ENCODE results near the gene AHSP.
"Not testable (repeated sequence)": the region's sequence is repeated elsewhere in the genome, so short reads cannot be mapped to it uniquely, and the experiment has no call there.

The AHSP gene

DNA sequence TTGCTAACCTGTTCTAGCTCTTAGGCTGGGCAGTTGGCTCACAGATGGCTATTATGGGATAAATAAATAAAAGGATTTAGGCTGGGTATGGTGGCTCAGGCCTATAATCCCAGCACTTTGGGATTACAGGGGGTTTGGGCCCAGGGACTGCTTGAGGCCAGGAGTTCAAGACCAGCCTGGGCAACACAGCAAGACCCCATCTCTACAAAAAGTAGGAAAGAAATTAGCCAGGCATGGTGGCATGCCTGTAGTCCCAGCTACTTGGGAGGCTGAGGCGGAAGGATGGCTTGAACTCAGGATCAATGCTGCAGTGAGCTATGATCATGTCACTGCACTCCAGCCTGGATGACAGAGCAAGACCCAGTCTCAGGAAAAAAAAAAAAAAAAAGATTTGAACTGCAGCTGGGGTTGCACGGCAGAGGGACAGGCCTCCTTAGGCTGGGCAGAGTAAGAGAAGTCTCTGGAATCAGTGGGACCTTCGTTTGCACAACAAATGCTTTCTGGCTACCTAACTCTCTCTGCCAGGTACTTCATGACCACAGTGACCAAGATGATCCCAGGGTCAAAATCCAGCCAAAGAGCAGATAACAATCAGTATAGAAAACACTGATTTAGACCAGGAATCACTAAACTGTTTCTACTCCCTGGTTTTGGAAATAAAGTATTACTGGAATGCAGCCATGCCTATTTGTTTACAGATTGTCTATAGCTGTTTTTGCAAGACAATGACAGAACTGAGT is 26.3 kb upstream of the AHSP start:
- no peak for DNase-seq

DNA sequence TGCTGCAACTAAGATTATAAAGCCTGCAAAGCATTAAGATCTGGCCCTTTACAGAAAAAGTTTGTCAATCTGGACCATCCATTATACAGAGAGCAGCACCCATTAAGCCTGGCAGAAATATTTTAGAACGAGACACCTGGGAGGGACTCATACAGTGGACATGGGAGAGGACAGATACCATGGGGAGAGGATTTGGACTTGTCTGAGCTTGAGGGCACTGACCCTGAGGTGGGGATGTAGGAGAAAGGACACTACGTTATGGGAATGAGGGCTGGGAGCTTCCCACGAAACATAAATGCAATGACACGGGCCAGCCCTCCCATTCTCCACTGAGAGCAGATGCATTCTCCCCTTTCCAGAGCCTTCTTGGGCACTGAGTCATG is 25.7 kb upstream of the AHSP start:
- DNase-seq, result no peak

DNA sequence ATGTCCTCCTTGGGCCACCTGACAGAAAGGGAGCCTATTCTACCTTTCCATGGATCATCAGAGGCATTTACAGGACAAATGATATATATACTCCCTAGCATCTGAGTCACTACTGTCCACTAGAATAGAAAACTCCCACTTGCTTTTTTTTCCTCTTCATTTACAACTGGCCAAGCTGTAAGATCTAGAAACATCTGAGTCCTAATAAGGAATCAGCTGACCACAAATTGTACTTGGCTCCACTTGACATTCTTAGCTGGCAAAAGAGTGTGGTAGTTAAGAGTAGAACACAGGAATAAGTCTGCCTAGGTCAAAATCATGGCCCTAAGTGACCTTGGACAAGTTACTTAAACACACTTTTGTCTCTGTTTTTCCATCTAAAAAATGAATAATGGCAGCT is 24.7 kb upstream of the AHSP start:
- no peak for DNase-seq

- DNase-seq, result not testable (repeated sequence)
Measured at GRCh38 chr16:31503555-31503954, 24.1 kb upstream of the AHSP start.

- DNase-seq, result no peak
Measured at GRCh38 chr16:31504159-31504558, 23.5 kb upstream of the AHSP start.

DNA sequence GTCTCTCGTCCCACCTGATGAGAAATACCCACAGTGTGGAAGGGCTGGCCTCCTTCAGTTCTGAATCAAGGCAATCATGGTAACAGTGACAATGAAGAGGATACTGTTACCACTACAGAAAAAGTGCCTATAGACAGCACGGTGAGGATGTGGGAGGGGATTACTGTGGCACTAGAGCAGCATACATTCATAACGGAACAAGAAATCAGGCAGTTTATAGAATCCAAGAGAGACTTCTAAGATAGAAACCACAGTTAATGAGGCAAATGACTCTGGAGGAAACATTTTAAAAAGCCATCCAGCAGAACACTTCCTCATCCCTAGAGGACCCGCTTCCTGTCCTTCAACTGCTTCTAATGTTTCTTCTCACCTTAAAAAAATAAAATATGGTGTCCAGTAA is 22.2 kb upstream of the AHSP start:
- no peak for DNase-seq

- DNase-seq, result peak; percentile 14
Measured at GRCh38 chr16:31507617-31507928, 20.1 kb upstream of the AHSP start.

DNA sequence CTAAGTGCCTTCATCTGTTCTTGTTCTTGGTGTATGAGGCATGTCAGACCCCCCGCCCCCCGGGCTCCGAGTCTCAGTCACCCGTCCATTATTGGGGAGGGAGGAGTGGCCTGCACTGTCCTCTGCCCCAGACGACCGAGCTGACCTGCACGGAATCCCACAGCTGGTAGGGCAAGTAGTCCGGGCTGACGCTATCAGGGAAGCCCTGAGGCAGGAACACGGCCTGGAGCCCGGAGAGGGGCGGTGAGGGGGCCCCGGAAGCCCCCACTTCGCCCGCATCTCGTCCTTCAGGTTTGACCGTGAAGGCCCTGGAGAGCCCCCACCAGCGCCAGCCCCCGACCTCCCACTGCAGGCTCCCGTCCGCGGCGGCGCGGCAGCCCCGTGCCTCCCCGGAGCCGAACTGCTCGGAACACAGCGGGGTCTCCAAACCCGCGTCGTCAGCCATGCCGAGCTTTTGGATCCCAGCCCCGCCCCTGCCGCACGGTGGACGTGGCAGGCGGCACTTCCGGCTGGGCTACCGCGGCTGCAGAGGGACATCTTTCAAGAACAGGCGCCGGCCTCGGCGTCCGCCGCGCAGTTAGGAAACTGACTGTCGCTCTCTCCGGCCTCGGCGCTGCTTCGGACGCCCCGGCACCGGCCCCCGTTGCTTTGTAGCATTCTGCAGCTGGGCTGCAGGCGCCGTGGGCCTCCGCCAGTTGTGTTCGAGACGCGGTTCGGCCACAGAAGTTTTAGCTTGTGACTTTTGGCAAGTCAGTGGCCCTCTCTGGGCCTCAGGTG is 19.6 kb upstream of the AHSP start, which contains the start of gene RUSF1:
Gene RUSF1 (minus strand): TSS at position 463 of the 777 bp plus-strand sequence. CDS start 18 bp downstream, at position 445.
- DNase-seq, result peak; percentile 86

GRCh38 chr16:31508706-31509195 is 18.9 kb upstream of the AHSP start:
- DNase-seq, result no peak

DNA sequence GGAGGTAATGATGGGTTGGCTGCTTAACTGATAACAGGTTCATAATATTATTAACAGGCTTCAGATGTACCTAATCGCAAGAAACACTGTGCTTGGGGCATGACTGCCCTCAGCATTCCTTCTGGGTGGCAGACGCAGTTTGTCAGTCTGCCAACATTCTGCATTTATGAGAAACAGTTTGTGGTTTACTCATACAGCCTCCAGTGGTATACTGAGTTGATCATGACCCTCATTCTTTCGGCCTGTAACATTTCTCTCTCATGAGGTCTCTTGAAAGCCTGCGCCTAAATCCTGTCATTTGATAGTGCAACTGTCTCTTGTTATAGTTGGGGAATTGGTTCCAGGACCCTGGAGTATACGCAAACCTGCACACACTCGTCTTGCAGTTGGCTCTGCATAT is 14.6 kb upstream of the AHSP start:
- DNase-seq, result no peak

DNA sequence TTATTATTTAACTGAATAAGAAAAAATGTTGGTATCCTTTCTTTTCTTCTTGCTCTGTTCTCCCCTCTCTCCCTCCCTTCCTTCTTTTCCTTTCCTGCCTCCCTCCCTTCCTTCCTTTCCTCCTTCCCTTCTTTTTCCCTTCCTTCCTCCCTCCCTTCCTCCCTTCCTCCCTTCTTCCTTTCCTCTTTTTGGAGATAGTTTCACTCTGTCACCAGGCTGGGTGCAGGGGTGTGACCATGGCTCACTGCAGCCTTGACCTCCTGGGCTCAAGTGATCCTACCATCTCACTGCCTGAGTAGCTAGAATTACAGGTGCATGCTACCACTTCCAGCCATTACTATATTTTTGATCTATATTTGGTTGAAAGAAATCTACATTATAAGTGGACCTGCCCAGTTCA is 13.8 kb upstream of the AHSP start:
- DNase-seq, result no peak

- no peak for DNase-seq
Measured at GRCh38 chr16:31517800-31518402, 9.8 kb upstream of the AHSP start.

DNA sequence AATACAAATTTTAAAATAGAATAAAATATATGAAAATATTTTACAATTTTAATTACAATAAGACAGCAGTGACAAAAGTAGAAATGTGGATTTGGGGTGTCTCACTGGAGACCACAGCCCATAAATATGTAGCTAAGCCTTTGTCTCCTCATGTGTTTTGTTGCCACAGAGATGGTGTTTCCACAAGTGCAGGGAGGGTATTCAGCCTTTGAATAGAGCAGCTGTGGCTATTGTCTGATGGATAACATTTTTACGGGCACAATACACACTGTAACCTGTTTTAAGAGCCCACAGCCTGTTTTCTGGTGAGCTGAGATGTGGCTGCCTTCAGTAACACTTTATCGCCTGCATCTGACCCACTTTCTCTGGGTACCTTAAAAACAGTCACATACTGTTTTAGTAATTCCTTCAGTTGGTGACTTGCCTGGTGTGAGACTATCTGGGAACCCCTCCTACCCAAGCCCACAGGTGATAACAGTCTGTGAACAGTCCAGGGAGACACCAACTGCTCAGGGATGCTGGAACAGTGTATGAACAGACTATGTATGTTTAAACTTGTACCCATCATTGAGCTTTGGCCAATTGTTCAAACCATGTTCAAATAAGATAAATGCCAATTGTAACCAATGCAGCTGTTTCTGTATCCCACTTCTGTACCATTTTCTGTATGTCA is 7.8 kb upstream of the AHSP start:
- DNase-seq, result peak; percentile 1

- DNase-seq, result no peak
Measured at GRCh38 chr16:31521368-31521767, 6.3 kb upstream of the AHSP start.

DNA sequence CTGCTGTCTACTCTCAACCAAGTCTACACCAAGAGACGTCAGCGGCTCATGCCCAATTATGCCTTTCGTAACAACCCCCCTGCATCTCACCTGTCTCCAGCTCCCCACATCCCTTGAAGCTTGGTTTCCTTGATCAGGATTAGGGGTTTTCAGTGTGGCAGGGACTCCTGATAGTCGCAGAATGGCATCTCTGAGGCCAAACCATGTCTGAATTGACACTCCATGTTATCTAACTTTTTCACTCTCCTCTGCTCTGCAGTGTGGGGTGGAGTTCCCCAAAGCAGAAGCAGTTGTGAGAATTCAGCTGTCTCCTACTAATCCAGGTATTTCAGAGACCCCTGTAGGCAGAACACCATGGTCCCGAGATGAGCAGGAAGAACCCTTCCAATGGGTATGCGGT is 5.6 kb upstream of the AHSP start:
- no peak for DNase-seq

DNA sequence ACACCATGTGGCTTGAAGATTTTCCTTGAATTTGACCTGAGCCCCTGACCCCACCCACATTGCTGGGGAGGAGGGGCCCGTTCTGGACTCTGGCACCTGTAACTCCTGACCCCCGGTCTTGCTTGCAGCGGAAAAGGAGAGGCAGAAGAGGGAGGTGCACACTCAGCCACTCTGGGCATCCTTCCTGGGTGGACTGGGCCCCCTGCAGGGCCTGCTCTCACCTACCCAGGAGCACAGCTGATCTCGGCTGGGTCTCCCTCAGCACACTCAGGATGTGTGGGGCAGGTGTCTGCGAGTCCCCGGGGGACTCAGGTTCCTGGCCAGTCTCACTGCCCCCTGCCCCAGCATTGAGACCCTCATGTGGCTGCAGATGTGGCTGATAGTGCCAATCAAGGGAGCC is 3.9 kb upstream of the AHSP start:
- not testable (repeated sequence) for DNase-seq

DNA sequence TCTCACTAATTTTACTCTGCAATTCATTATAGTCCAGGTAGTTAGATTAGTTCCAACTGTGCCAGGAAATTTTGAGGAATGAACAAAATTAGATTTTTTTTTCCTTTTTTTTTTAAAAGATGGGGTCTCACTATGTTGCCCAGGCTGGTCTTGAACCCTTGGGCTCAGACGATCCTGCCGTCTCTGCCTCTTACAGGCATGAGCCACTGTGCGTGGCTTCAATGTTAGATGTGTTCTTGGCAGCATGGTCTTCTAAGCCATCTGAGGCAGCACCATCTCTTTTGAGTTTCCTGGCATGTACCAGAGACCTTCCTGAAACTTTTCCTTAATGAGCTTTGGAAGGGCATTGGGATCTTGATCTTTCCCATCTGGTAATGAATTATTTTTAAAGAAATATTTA is 2.6 kb upstream of the AHSP start:
- no peak for DNase-seq

GRCh38 chr16:31528523-31529107 is 915 bp downstream of the AHSP start:
- DNase-seq, result no peak

GRCh38 chr16:31529108-31529936 is 1.6 kb downstream of the AHSP start:
- DNase-seq, result no peak

DNA sequence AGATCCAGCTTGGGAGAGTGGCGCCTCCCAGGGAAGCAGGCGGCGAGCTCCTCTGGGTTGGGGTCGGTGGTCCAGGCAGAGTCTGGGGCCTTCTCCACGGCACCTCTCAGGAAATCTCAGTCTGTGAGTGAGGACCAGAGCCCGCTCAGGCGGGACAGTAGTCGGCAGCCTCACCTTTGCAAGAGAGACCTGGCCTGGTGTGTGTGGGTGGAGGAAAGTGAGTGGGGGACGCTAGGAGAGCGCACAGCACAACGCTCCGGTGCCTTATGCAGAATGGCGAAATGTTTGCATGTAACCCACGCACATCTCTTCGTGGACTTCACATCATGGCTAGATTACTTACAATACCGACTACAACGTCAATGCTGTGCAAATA is 2.2 kb downstream of the AHSP start:
- DNase-seq, result no peak

DNA sequence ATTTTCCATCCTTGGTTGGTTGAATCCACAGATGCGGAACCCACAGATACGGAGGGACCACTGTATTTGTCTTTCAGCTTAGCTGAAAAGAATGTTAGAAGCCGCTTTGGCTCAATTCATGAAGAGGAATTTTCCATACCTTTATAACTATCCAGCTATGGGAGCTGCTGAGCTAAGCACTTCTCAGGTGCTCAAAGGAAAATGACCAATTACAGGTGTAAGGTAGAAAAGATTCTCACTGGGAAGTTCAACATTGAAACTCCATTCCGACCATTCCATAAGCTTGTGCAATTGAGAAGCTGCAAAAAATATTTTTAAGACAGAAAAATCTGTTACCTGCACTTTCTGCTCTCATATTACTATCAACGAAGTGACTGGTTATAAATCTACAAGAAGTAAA is 2.7 kb downstream of the AHSP start:
- DNase-seq, result no peak

DNA sequence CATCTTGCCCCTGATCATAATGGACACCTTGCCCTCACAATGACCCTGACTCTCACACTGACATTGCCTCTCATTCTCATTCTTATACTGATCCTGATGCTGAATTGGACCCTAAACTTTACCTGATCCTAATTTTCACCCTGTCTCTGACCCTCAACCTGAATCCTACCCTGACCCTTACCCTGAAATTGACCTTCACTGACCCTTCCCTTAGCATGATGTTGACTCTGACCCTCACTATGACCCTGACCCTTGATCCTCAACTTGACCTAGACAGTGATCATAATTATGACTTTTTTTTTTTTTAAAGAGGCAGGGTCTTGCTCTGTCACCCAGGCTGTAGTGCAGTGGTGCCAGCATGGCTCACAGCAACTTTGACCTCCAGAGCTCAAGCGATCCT is 3.4 kb downstream of the AHSP start:
- DNase-seq, result no peak

Measured in COR-L47 (cell line).